IPS-11a (cell line): Measurements from ENCODE around the gene TRNP1.
A peak's percentile ranks its signal among the peaks of the same experiment; 100 is the strongest.
"Not testable (repeated sequence)": the region's sequence is repeated elsewhere in the genome, so short reads cannot be mapped to it uniquely, and the experiment has no call there.

Experiments used
- H3K4me3 ChIP-seq: one replicate; pipeline ENCODE4 v1.5.1; 2013; ENCODE audit warnings: low read depth, low read length, control low read depth

The TRNP1 gene

GRCh38 chr1:26972390-26972789 lies 21.1 kb upstream of the TRNP1 start:
- H3K4me3 ChIP-seq = no peak overlapping the region

- H3K4me3 ChIP-seq = no peak overlapping the region
Measured at GRCh38 chr1:26972821-26973220, 20.7 kb upstream of the TRNP1 start.

DNA sequence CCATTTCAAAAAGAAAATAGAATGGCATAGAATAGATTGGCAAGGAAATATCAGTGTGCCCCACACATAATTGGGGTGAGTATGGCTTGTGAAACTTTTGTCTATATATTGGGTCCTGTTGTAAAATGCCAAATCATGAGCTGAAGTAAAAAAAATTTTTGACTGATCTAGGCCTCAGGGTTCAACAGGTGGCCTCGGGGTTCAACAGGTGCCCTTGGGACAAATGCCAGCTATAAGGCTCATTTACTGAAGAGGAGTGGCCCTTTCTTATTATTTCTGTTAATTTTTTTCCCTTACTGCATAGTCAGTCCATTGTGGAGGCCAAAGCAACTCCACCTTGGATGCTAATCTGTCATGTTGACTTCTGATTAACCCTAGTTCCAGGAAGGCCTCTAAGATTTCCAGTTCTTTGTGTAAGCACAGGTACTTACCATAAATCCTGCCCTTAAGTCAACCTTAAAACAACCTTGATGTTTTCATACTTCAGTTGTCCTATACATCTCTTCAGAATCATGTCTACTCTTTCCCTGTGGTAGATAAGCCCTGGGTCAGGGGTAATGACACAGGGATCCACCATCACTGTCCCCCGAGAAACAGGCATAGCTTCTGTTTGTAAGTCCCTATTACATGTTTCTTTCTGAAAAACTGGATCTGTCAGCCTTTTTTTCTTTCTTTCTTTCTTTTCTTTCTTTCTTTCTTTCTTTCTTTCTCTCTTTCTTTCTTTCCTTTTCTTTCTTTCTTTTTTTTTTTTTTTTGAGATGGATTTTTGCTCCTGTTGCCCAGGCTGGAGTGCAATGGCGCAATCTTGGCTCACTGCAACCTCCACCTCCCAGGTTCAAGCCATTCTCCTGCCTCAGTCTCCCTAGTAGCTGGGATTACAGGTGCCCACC lies 16.6 kb upstream of the TRNP1 start:
- no peak overlapping the region for H3K4me3 ChIP-seq

DNA sequence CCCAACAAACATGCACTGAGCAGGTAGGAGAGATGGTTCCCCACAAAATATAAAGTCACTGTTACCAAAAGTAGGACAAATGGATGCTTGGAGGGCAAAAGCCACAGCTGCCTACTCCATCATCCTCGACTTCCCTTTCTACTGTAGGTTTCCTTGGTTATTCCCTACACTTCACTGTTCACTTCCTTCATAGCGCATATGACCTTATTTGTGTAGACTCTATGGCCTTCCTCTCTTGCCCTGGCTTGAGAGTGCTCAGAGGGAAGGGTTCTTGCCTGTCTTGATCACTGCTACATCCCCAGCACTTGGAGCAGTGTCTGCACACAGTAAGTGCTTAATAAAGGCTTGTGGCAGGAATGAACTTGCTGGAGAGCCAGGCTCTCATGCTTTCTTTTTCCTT lies 14.6 kb upstream of the TRNP1 start:
- no peak overlapping the region for H3K4me3 ChIP-seq

DNA sequence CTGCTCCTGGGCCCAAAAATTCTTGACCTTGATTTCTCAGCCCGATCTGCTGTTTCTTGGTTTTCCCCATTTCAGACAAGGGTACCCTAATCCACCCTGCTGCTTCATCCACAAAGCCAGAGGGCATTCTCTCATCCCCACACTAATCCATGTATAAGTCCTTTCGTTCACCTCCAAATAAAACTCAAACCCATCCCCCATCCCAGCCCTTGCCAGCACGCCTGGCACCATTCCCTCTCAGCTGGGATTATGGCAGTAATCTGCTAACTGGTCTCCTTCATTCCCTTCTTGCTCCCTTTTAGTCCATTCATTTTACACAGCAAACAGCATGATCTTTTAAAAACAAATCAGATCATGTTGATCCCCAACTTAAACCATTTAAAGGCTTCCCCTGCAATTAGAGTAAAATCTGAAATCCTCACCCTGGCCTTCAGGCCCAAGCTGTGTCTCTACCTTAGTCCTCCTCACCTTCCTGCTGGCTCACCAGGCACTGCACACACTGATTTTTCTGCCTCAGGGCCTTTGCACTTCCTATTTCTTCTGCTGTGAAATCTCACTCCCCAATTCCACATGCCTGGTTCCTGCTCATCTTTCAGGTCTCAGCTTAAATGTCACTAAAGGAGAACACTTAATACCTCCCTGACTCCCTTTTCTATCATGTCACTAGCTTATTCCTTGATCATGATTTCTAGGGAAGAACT lies 12.2 kb upstream of the TRNP1 start:
- H3K4me3 ChIP-seq = no peak overlapping the region

GRCh38 chr1:26983863-26984262 lies 9.6 kb upstream of the TRNP1 start:
- no peak overlapping the region for H3K4me3 ChIP-seq

DNA sequence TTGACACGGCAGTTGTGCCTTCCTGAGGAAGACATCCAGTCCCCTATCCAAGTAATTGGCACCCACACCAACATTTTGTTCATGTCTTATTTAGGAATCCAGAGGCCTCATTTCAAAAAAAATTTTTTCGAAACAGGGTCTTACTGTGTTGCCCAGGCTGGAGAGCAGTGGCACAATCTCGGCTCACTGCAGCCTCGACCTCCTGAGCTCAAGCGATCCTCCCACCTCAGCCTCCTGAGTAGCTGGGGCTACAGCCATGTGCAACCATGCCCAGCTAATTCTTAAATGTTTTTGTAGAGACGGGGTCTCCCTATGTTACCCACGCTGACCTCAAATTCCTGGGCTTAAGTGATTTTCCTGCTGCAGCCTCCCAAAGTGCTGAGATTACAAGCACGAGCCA lies 9.2 kb upstream of the TRNP1 start:
- H3K4me3 ChIP-seq = no peak overlapping the region

GRCh38 chr1:26986658-26987057 lies 6.8 kb upstream of the TRNP1 start:
- no peak overlapping the region for H3K4me3 ChIP-seq

DNA sequence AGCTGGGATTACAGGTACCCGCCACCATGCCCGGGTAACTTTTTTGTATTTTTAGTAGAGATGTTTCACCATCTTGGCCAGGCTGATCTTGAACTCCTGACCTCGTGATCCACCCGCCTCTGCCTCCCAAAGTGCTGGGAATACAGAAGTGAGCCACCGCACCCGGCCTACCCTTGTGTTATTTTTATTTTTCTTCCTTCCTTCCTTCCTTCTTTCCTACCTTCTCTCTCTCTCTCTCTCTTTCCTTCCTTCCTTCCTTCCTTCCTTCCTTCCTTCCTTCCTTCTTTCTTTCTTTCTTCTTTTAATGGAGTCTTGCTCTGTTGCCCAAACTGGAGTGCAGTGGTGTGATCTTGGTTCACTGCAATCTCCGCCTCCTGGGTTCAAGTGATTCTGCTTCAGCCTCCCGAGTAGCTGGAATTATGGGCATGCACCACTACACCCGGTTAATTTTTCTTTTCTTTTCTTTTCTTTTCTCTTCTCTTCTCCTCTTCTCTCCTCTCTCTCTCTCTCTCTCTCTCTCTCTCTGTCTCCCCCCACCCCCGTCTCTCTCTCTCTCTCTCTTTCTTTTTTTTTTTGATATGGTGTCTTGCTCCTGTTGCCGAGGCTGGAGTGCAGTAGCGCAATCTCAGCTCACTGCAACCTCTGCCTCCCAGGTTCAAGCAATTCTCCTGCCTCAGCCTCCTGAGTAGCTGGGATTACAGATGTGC lies 3.9 kb upstream of the TRNP1 start:
- H3K4me3 ChIP-seq = not testable (repeated sequence)

GRCh38 chr1:26991310-26992116 lies 2.0 kb upstream of the TRNP1 start:
- H3K4me3 ChIP-seq = no peak overlapping the region

DNA sequence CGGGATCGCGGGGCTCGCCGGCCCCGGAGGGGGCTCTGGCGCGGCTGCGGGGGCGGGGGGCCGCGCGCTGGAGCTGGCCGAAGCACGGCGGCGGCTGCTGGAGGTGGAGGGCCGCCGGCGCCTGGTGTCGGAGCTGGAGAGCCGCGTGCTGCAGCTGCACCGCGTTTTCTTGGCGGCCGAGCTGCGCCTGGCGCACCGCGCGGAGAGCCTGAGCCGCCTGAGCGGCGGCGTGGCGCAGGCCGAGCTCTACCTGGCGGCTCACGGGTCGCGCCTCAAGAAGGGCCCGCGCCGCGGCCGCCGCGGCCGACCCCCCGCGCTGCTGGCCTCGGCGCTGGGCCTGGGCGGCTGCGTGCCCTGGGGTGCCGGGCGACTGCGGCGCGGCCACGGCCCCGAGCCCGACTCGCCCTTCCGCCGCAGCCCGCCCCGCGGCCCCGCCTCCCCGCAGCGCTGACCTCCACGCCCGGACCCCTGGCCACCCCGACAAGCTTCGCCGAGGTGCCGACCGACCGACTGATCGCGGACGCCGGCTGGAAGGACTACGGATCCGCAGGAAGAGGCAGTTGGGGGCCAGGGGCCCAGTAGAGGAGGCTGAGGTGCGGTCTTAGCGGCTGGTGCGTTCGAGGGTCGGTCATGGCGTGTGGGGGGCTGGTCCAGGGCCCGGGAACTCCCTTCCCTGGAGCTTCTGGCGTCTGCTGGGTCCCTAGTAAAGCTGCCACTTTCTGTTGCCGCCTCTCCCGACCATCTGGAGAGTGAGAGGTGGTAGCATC lies 711 bp downstream of the TRNP1 start:
- peak overlapping the region; percentile 77 for H3K4me3 ChIP-seq

DNA sequence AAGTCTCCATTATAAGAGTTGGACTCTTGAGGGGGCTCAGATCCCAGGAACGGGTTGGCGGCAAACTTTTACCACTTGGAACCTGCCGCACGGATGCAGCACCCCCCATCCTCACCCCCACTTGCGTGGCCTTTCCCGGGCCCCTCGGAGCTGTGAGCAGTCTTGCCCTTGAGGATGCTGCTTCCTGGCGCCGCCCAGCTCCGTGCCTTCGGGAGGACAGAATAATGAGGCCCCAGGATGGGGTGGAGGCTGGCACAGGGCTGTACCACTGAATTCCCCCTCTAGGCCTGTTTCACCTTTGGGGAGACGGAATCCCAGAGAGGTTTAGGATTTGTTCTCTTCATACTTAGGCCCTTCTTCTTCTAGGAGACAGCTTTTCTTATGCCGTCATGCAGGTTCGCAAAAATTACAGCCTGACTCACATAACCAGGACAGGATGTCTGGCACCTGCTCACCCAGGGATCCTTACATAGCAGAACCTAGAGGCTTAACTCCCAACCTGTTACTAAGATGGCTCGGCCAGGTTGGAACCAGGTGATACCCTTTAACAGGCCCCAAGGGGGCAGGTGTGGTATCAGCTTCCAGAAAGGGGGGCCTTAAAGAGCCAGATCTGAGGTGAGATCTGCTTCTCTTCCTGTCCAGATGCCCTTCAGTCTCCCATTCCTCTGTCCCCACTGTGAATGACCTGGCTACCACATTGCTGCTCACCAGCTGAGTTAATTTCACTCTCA lies 1.5 kb downstream of the TRNP1 start:
- peak overlapping the region; percentile 77 for H3K4me3 ChIP-seq

DNA sequence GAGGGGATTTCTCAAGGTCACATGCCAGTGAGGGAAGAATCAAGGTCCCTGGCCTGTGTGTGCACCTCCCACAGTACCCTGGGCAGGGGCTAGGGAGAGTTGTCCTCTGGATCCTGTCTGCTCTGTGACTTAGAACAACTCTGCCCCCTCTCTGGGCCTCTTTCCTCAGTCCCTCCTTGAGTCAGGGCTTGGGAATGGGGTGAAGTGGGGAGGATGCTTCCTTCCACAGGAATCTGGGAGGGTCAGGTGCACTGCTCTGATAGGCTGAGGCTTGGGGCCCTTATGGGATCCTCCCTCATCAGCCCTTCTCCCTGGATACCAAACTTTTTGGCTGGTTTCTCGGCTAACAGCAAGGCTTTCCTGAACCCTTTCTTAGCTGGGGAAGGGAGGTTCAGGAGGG lies 2.5 kb downstream of the TRNP1 start:
- no peak overlapping the region for H3K4me3 ChIP-seq

- peak overlapping the region; percentile 8 for H3K4me3 ChIP-seq
Measured at GRCh38 chr1:26996665-26997064, 3.2 kb downstream of the TRNP1 start.

DNA sequence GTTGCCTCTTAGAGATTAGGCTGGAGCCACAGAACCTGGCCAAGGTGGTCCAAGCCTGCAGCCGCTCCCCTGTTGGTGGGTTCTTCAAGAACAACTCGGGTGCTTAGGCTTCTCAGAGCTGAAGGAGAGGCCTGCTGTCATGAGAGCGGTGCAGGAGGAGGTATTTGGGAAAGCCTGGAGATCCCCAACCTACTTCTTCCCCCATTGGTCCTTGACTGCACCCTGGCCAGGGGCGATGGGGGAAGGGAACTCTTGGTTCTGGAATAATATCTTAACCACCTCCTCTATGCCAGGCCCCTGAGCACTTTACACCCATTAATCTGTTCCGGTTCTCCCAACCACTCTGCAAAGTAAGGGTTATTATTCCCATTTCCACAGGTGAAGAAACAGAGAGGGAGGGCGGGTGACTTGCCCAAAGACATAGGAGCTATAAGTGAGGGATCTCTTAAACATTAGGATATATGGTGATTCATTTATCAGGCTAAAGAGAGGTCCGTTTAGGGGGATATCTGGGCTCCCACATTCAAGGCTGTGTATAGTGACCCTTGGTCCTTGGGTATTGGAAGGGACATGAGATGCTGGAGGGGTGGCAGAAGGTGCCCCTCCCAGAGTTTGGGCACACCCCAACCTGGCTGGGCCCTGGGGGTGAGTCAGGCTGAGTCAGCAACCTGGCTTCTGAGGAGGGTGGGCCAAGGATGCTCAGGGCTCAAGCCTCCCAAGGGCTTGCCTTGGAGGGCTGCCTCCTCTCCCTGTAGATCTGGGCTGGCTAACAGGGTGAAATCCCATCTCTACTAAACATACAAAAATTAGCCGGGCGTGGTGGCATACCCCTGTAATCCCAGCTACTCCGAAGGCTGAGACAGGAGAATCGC lies 5.2 kb downstream of the TRNP1 start:
- H3K4me3 ChIP-seq = no peak overlapping the region

DNA sequence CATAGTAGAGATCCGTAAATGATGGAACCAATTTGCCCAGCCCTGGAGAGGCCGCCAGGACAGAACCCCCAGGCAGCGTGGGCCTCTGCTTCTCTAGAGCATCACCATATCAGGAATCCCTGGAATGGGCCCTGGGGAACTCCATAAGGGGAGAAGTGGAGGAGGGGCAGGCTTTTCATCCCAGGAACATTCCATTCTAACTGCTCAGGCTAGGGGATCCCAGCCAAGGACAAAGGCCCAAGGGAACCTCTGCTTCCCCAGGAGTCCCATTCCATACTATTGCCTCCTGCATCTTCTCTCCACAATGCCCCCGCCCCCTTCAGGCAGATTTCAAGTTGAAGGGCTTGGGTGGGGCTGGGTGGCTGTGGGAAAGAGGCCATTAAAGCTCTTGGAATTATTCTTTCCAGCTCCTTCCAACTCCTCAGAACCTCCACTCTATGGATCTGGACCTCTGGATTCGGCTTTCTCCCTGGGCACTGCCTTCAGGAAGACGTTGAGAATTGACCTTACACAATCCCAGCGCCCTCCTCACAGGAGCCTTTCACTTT lies 6.0 kb downstream of the TRNP1 start:
- no peak overlapping the region for H3K4me3 ChIP-seq

DNA sequence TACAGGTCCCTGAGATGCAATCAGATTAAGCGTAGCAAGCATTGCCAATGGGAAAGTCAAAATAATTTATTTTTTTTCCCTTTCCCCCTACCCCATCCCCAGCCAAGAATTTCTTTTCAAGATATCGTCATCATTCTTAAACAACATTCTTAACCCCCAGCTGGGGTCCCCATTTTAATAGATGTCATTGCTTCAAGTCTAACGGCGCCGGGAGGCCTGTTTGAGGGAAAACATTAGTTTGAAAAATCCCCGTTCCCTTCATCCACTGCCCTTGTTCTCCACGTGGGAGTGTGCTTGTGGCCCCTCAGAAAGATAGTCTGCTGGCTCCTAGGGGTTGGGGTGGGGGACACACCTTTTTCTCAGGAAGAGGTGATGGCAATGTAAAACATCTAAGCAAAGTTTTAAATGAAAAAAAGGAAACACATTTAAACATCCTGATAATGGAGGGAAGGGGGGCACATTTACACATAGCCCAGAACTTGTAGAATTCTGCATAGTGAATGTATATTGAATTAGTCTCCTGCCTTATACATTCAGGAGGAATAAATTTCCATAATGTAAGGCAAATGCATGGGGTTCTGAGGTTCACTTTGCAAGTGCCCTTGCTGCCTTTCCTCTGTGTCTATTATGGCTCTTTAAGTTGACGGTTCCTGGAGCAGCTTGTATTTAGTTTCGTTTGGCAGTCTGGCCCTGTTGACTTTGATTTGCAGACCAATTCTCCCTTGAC lies 6.8 kb downstream of the TRNP1 start:
- H3K4me3 ChIP-seq = no peak overlapping the region
